WERI-Rb-1 (cell line): ENCODE results near the gene TIGD1.

Source experiments
- DNase-seq: peaks from one replicate; pipeline ENCODE4 v3.0.0-alpha.2; 2020
- H3K27ac ChIP-seq: fragments of 250-450 bp; sonication (Bioruptor Pico); 2 replicates; pipeline ENCODE4 v1.5.1; 2020; ENCODE audit warnings: mild to moderate bottlenecking, moderate library complexity
- H3K27me3 ChIP-seq: fragments of 250-450 bp; sonication (Bioruptor Pico); 2 replicates; pipeline ENCODE4 v1.5.1; 2021; ENCODE audit warnings: mild to moderate bottlenecking, low read depth, moderate library complexity; ENCODE audit not compliant: insufficient read depth, severe bottlenecking
- H3K36me3 ChIP-seq: fragments of 250-450 bp; sonication (Bioruptor Pico); 2 replicates; pipeline ENCODE4 v1.5.1; 2020; ENCODE audit warnings: mild to moderate bottlenecking, moderate library complexity
- H3K4me3 ChIP-seq: 2 replicates; pipeline ENCODE4 v1.5.1; 2011; ENCODE audit warnings: low read depth, mild to moderate bottlenecking, control low read depth, low read length
- H3K9me3 ChIP-seq: fragments of 250-450 bp; sonication (Bioruptor Pico); 2 replicates; pipeline ENCODE4 v1.5.1; 2021; ENCODE audit warnings: mild to moderate bottlenecking, moderate library complexity; ENCODE audit not compliant: severe bottlenecking
- CTCF ChIP-seq: IDR thresholded peaks from 2 replicates; pipeline ENCODE4 v1.5.1; 2011; ENCODE audit warnings: low read depth, mild to moderate bottlenecking, control low read depth, inconsistent platforms, low read length

The TIGD1 gene

GRCh38 chr2:232530626-232531260 is 19.6 kb downstream of the TIGD1 start:
- TF ChIP-seq CTCF, result no peak
- Histone ChIP-seq H3K27me3 (no peaks in the 10 kb centered on the region), H3K4me3 (no peak overlapping the region), H3K9me3 (no peaks in the 10 kb centered on the region), H3K36me3 (no peaks in the 10 kb centered on the region), H3K27ac (no peak overlapping the region)
- no peak for DNase-seq

- Histone ChIP-seq H3K9me3 (no peaks in the 10 kb centered on the region), H3K36me3 (no peaks in the 10 kb centered on the region), H3K4me3 (no peak overlapping the region), H3K27me3 (no peaks in the 10 kb centered on the region), H3K27ac (no peak overlapping the region)
- DNase-seq, result no peak
- no peak for TF ChIP-seq CTCF
Observed at GRCh38 chr2:232529806-232530547, 20.4 kb downstream of the TIGD1 start.

DNA sequence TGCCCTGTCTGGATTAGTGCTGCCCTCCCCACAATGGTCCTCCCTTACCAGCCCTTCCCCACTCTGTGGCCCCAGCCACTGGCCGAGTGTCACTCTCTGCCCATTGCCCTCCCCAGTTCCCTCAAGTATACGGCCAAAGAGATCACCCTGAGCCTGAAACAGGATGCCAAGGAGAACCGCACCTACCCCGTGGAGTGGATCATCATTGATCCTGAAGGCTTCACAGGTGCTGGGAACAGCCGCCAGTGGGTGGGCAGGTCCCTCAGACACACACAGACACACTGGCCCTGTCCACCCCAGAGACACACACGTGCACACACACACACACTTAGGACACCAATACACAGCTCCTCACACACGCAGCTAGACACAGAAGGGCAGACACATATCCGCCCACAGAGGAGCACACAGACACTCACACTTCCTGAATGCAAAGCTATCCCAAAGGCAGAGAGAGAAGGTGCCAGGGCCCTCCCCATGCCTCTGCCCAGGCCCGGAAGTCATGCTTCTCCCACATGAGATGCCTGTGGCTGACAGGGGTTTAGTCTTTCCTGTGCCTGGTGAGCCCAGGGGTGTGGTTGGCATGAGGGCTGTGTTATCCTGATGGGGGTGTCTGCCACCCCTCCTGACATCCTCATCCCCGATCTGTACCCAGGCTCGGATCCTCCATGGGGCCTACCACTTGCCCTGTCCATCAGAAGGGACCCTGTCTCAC is 21.5 kb downstream of the TIGD1 start:
- TF ChIP-seq CTCF, result no peak
- DNase-seq, result no peak
- H3K27me3 ChIP-seq, result peaks cover 6% of the 10 kb centered on the region
- H3K9me3 ChIP-seq, result no peaks in the 10 kb centered on the region
- no peak overlapping the region for H3K27ac ChIP-seq
- H3K4me3 ChIP-seq, result no peak overlapping the region
- H3K36me3 ChIP-seq, result no peaks in the 10 kb centered on the region

GRCh38 chr2:232527905-232528470 is 22.4 kb downstream of the TIGD1 start:
- Histone ChIP-seq H3K9me3 (no peaks in the 10 kb centered on the region), H3K27ac (no peak overlapping the region), H3K4me3 (no peak overlapping the region), H3K36me3 (no peaks in the 10 kb centered on the region), H3K27me3 (peaks cover 15% of the 10 kb centered on the region)
- TF ChIP-seq CTCF, result no peak
- DNase-seq, result no peak

- no peak overlapping the region for H3K27ac ChIP-seq
- DNase-seq, result no peak
- no peaks in the 10 kb centered on the region for H3K36me3 ChIP-seq
- no peak for TF ChIP-seq CTCF
- no peak overlapping the region for H3K4me3 ChIP-seq
- peaks cover 24% of the 10 kb centered on the region for H3K27me3 ChIP-seq
- no peaks in the 10 kb centered on the region for H3K9me3 ChIP-seq
Observed at GRCh38 chr2:232526372-232526941, 23.9 kb downstream of the TIGD1 start.
